ENCODE results near the gene TSACC. TPM values are rescaled to one million over a fixed set of nuclear protein-coding genes. Genes with fewer than 3 reads are reported as not detected.

TSACC gene
- total and polyA plus RNA-seq, 4 donors, result 0.29 to 0.45 TPM; not detected in 2

- H3K9ac ChIP-seq (ENCODE audit: insufficient read depth in 1 of 2, low read length in 2 of 2), result no peak overlapping the region
- H3K27ac ChIP-seq (ENCODE audit: low read depth in 1 of 2, low read length in 1 of 2), result no peak overlapping the region
- no peaks in the 10 kb centered on the region for H3K9me3 ChIP-seq (ENCODE audit: control insufficient read depth in 4 of 4, insufficient read depth in 3 of 4, low read length in 3 of 4)
- H3K4me1 ChIP-seq (ENCODE audit: control insufficient read depth in 5 of 5, insufficient read depth in 5 of 5, low read length in 5 of 5), result no peaks in the 10 kb centered on the region
- no peaks in the 10 kb centered on the region for H3K36me3 ChIP-seq (ENCODE audit: control insufficient read depth in 4 of 4, insufficient read depth in 4 of 4, low read length in 4 of 4)
- peaks cover 12 to 65% (median 27%) of the 10 kb centered on the region in 3 donors for H3K27me3 ChIP-seq (ENCODE audit: control insufficient read depth in 3 of 3, insufficient read depth in 3 of 3, low read length in 2 of 3)
- WGBS, 2 donors, result 11 to 12% methylated on average over 70 to 73 of the region's 73 CpGs
- ATAC-seq (ENCODE audit: insufficient read depth, low FRiP score) (no peak), DNase-seq (peak in 1 of 3 donors; percentile 21)
- H3K4me3 ChIP-seq, result no peak overlapping the region
- TF ChIP-seq CTCF (IDR thresholded peaks at IDR 0.05; ENCODE audit: control extremely low read depth, extremely low read depth), result no peak
These were observed 50.1 kb downstream of the TSACC start for GRCh38 chr1:156388174-156389137.

GRCh38 chr1:156389311-156389710 is 51.0 kb downstream of the TSACC start:
- ATAC-seq (ENCODE audit: insufficient read depth, low FRiP score) (no peak), DNase-seq (no peak)
- Histone ChIP-seq H3K9me3 (ENCODE audit: control insufficient read depth in 4 of 4, insufficient read depth in 3 of 4, low read length in 3 of 4) (no peaks in the 10 kb centered on the region), H3K4me1 (ENCODE audit: control insufficient read depth in 5 of 5, insufficient read depth in 5 of 5, low read length in 5 of 5) (no peaks in the 10 kb centered on the region), H3K27me3 (ENCODE audit: control insufficient read depth in 3 of 3, insufficient read depth in 3 of 3, low read length in 2 of 3) (peaks cover 12 to 65% (median 27%) of the 10 kb centered on the region in 3 donors), H3K27ac (ENCODE audit: low read depth in 1 of 2, low read length in 1 of 2) (no peak overlapping the region), H3K36me3 (ENCODE audit: control insufficient read depth in 4 of 4, insufficient read depth in 4 of 4, low read length in 4 of 4) (no peaks in the 10 kb centered on the region), H3K9ac (ENCODE audit: insufficient read depth in 1 of 2, low read length in 2 of 2) (no peak overlapping the region), H3K4me3 (no peak overlapping the region)
- WGBS, 2 donors, result 95 to 96% methylated on average over 8 of the region's 8 CpGs
- no peak for TF ChIP-seq CTCF (IDR thresholded peaks at IDR 0.05; ENCODE audit: control extremely low read depth, extremely low read depth)

DNA sequence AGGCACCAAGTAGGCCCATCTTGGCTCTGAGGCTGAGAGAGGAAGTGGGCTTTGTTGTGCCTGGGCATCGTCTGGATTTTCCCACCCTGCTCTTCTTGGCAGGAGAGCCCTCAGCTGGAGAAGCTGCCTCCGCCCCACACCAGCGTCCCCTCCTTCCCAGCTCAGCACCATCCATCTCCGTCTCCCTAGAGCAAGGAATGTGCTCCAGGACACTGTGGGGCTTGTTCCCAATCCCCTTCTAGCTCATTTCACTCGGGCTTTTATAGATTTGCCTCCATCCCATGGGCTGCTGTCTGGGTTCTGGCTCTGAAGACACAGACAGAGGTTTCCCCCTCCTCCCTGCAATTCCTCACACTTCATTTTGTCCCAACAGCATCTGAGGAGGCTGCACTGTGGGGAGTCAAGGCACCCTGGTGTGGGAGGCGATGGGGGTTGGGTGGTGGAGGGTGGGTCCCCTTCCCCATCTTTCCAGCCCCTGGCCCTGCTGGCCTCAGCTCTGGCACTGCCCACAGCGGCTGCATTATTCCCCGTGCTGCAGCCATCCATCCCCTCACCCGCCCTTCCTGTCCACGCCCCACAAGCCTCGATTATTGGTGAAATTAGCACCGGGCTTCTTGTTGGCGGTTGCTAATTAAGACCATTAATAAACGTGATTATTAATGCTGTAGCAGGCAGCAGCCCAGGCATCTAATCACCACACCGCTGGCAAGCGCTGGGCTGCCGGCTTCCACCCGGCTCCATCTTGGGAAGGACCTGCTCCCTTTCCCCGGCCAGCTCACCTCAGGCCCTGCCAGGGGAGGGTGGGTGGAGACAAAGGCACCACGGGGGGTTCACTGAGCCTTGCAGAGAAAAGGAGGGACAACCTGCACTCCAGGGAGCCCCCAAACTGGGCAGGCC is 52.4 kb downstream of the TSACC start:
- TF ChIP-seq CTCF (IDR thresholded peaks at IDR 0.05; ENCODE audit: control extremely low read depth, extremely low read depth), result no peak
- H3K4me1 ChIP-seq (ENCODE audit: control insufficient read depth in 5 of 5, insufficient read depth in 5 of 5, low read length in 5 of 5), result no peaks in the 10 kb centered on the region
- no peak overlapping the region for H3K4me3 ChIP-seq
- DNase-seq, result peak in 1 of 3 donors; percentile 13
- H3K27me3 ChIP-seq (ENCODE audit: control insufficient read depth in 3 of 3, insufficient read depth in 3 of 3, low read length in 2 of 3), result peaks cover 12 to 68% (median 27%) of the 10 kb centered on the region in 3 donors
- no peak for ATAC-seq (ENCODE audit: insufficient read depth, low FRiP score)
- no peak overlapping the region for H3K27ac ChIP-seq (ENCODE audit: low read depth in 1 of 2, low read length in 1 of 2)
- no peaks in the 10 kb centered on the region for H3K36me3 ChIP-seq (ENCODE audit: control insufficient read depth in 4 of 4, insufficient read depth in 4 of 4, low read length in 4 of 4)
- H3K9ac ChIP-seq (ENCODE audit: insufficient read depth in 1 of 2, low read length in 2 of 2), result no peak overlapping the region
- H3K9me3 ChIP-seq (ENCODE audit: control insufficient read depth in 4 of 4, insufficient read depth in 3 of 4, low read length in 3 of 4), result no peaks in the 10 kb centered on the region
- 63 to 65% methylated on average over 19 to 20 of the region's 20 CpGs for WGBS, 2 donors

Measured in lung (tissue), 12 donors.